Neural progenitor cell (in vitro differentiated cells): Measurements from ENCODE around the gene TDO2.

Source experiments
- CTCF ChIP-seq: fragments of 200-600 bp; sonication (generic); IDR thresholded peaks from 2 replicates; pipeline ENCODE4 v1.5.1; 2017; ENCODE audit warnings: antibody characterized with exemption, mild to moderate bottlenecking
- EZH2 ChIP-seq: fragments of 200-600 bp; sonication (generic); IDR thresholded peaks from 2 replicates; pipeline ENCODE4 v1.6.1; 2017; ENCODE audit warnings: antibody characterized with exemption, mild to moderate bottlenecking, moderate library complexity
- EZH2phosphoT487 ChIP-seq: fragments of 200-600 bp; sonication (generic); IDR thresholded peaks from 2 replicates; pipeline ENCODE4 v1.6.1; 2017; ENCODE audit warnings: antibody characterized with exemption

- no peak for TF ChIP-seq CTCF
- TF ChIP-seq EZH2 = no peak
- TF ChIP-seq EZH2phosphoT487 = no peak
Measured at GRCh38 chr4:155931634-155932033, 28.1 kb downstream of the TDO2 start.
